Osteocyte (in vitro differentiated cells): Measurements from ENCODE around the gene SAMD14. TPM values are rescaled to one million over a fixed set of nuclear protein-coding genes. Genes with fewer than 3 reads are reported as not detected.

Source experiments
- DNase-seq: peaks from one replicate; pipeline ENCODE4 v3.0.0; 2021; ENCODE audit warnings: mixed read lengths; ENCODE audit not compliant: unreplicated experiment; ENCODE audit errors: extremely low spot score
- H3K27ac Mint-ChIP-seq: one replicate; pipeline ENCODE4 v1.8.0; 2021; ENCODE audit warnings: mild to moderate bottlenecking, mixed read lengths; ENCODE audit not compliant: unreplicated experiment
- H3K27me3 Mint-ChIP-seq: one replicate; pipeline ENCODE4 v1.8.0; 2021; ENCODE audit warnings: mixed read lengths; ENCODE audit not compliant: unreplicated experiment
- H3K36me3 Mint-ChIP-seq: one replicate; pipeline ENCODE4 v1.8.0; 2021; ENCODE audit warnings: mixed read lengths; ENCODE audit not compliant: unreplicated experiment
- H3K4me1 Mint-ChIP-seq: one replicate; pipeline ENCODE4 v1.8.0; 2021; ENCODE audit warnings: mixed read lengths; ENCODE audit not compliant: unreplicated experiment
- H3K4me3 Mint-ChIP-seq: one replicate; pipeline ENCODE4 v1.8.0; 2021; ENCODE audit warnings: mild to moderate bottlenecking, moderate library complexity, mixed read lengths; ENCODE audit not compliant: unreplicated experiment
- H3K9me3 Mint-ChIP-seq: one replicate; pipeline ENCODE4 v1.8.0; 2021; ENCODE audit warnings: mixed read lengths; ENCODE audit not compliant: unreplicated experiment
- CTCF ChIP-seq: fragments of 200-600 bp; sonication (generic); IDR thresholded peaks from 2 replicates; pipeline ENCODE4 v1.5.0; 2021; ENCODE audit warnings: antibody characterized with exemption, mild to moderate bottlenecking, moderate library complexity
- total RNA-seq: library from RNA; stranded (reverse); gene quantifications from 2 replicates; pipeline ENCODE4 v1.2.1, GENCODE V29; 2021

Gene SAMD14
- total RNA-seq, 1 donor from 2014 or later, result 36.8 TPM

- peak; percentile 94 for DNase-seq
- peaks cover 79% of the 10 kb centered on the region for H3K36me3 Mint-ChIP-seq
- H3K9me3 Mint-ChIP-seq, result no peaks in the 10 kb centered on the region
- TF ChIP-seq CTCF, result peak; percentile 88
- H3K27me3 Mint-ChIP-seq, result no peaks in the 10 kb centered on the region
- H3K4me3 Mint-ChIP-seq, result no peak overlapping the region
- peak overlapping the region; percentile 60 for H3K27ac Mint-ChIP-seq
- H3K4me1 Mint-ChIP-seq, result peaks cover 35% of the 10 kb centered on the region
Observed at GRCh38 chr17:50139950-50140885, 10.3 kb upstream of the SAMD14 start.

- peaks cover 38% of the 10 kb centered on the region for H3K4me1 Mint-ChIP-seq
- H3K27me3 Mint-ChIP-seq, result no peaks in the 10 kb centered on the region
- no peak for TF ChIP-seq CTCF
- H3K9me3 Mint-ChIP-seq, result no peaks in the 10 kb centered on the region
- peaks cover 74% of the 10 kb centered on the region for H3K36me3 Mint-ChIP-seq
- no peak overlapping the region for H3K4me3 Mint-ChIP-seq
- no peak overlapping the region for H3K27ac Mint-ChIP-seq
- DNase-seq, result no peak
Observed at GRCh38 chr17:50139185-50139783, 9.3 kb upstream of the SAMD14 start.

- Mint-ChIP-seq H3K4me3 (no peak overlapping the region), H3K27ac (peak overlapping the region; percentile 47), H3K36me3 (peaks cover 57% of the 10 kb centered on the region), H3K9me3 (no peaks in the 10 kb centered on the region), H3K27me3 (no peaks in the 10 kb centered on the region), H3K4me1 (peaks cover 48% of the 10 kb centered on the region)
- DNase-seq, result no peak
- TF ChIP-seq CTCF, result no peak
Observed at GRCh38 chr17:50137042-50137441, 7.1 kb upstream of the SAMD14 start.

- Mint-ChIP-seq H3K27me3 (no peaks in the 10 kb centered on the region), H3K27ac (peak overlapping the region; percentile 47), H3K4me3 (no peak overlapping the region), H3K36me3 (peaks cover 49% of the 10 kb centered on the region), H3K9me3 (no peaks in the 10 kb centered on the region), H3K4me1 (peaks cover 52% of the 10 kb centered on the region)
- no peak for TF ChIP-seq CTCF
- DNase-seq, result no peak
Observed at GRCh38 chr17:50136096-50136687, 6.2 kb upstream of the SAMD14 start.
